HepG2 (cell line): Measurements from ENCODE around the gene PLCG1.

Experiments used
- CTCF ChIP-seq: sonication (generic); formaldehyde crosslinking; IDR thresholded peaks from 2 replicates; pipeline ENCODE4 v1.5.0; 2020; ENCODE audit warnings: mild to moderate bottlenecking, missing genetic modification reagents, moderate library complexity
- EZH2 ChIP-seq: conservative IDR thresholded peaks from 2 replicates; pipeline ENCODE4 v1.6.1; 2012; ENCODE audit warnings: mild to moderate bottlenecking, low read depth, low read length, moderate library complexity
- PBX3 ChIP-seq: sonication (generic); formaldehyde crosslinking; IDR thresholded peaks from 2 replicates; pipeline ENCODE4 v1.8.1; 2023; ENCODE audit warnings: missing genetic modification reagents, inconsistent platforms, borderline replicate concordance
- POLR2AphosphoS5 ChIP-seq: IDR thresholded peaks from 2 replicates; pipeline ENCODE4 v1.6.1; 2012; ENCODE audit warnings: low read depth, low read length
- TCF7L2 ChIP-seq: IDR thresholded peaks from 2 replicates; pipeline ENCODE4 v1.6.1; 2011; ENCODE audit warnings: mild to moderate bottlenecking, low read depth, low read length, moderate library complexity

GRCh38 chr20:41177636-41178035, 40.3 kb downstream of the PLCG1 start:
- TF ChIP-seq TCF7L2 (no peak), EZH2 (no peak), POLR2AphosphoS5 (0 out of 2 replicates have a peak, but pooled peaks have one; percentile 9), CTCF (no peak), PBX3 (CRISPR knock-in tag) (no peak)
